Heart left ventricle (tissue), 16 donors: ENCODE data around the gene DEGS2. TPM values are rescaled to one million over a fixed set of nuclear protein-coding genes. Genes with fewer than 3 reads are reported as not detected.

Source experiments
- ATAC-seq, 4 donors: fragments of 200-7000 bp; cut with Tn5 transposase; one replicate each; pipeline ENCODE4 v1.9.1; 2020 to 2022; ENCODE audit warnings: moderate library complexity in 4 of 4, mild to moderate bottlenecking in 3 of 4, moderate number of reproducible peaks in 1 of 4
- DNase-seq, 5 donors: peaks; one replicate each; pipeline ENCODE4 v3.0.0-alpha.2; 2020
- H3K27ac ChIP-seq, 12 donors: fragments of 200-600 bp; sonication (generic) in 4 of 12; one replicate each; pipeline versions ENCODE4 v1.5.0 to v1.8.0; 2016 to 2022; ENCODE audit warnings: mild to moderate bottlenecking in 2 of 12
- H3K27me3 ChIP-seq, 9 donors: fragments of 200-600 bp; sonication (generic) in 2 of 9; one replicate each; pipeline versions ENCODE4 v1.5.1 to v1.8.0; 2016 to 2022; ENCODE audit warnings: mild to moderate bottlenecking in 3 of 9
- H3K36me3 ChIP-seq, 9 donors: fragments of 200-600 bp; sonication (generic) in 2 of 9; one replicate each; pipeline versions ENCODE4 v1.5.0 to v1.8.0; 2018 to 2022; ENCODE audit warnings: mild to moderate bottlenecking in 2 of 9
- H3K4me1 ChIP-seq, 12 donors: fragments of 200-600 bp; sonication (generic) in 4 of 12; one replicate each; pipeline versions ENCODE4 v1.5.0 to v1.8.0; 2016 to 2022; ENCODE audit warnings: mild to moderate bottlenecking in 3 of 12
- H3K4me3 ChIP-seq, 12 donors: fragments of 200-600 bp; sonication (generic) in 4 of 12; one replicate each; pipeline versions ENCODE4 v1.5.0 to v1.8.0; 2017 to 2022; ENCODE audit warnings: mild to moderate bottlenecking in 9 of 12, moderate library complexity in 4 of 12
- H3K9me3 ChIP-seq, 12 donors: fragments of 200-600 bp; sonication (generic) in 4 of 12; one replicate each; pipeline versions ENCODE4 v1.5.0 to v1.8.0; 2016 to 2022; ENCODE audit warnings: mild to moderate bottlenecking in 1 of 12
- POLR2A ChIP-seq, 2 donors: fragments of 450-650 bp; IDR thresholded peaks; one replicate each; pipeline ENCODE4 v1.6.1; 2017; ENCODE audit warnings: antibody characterized with exemption in 2 of 2, mild to moderate bottlenecking in 2 of 2, moderate library complexity in 2 of 2
- whole genome bisulfite sequencing, 4 donors: extraction: QIAGEN DNeasy Blood & Tissue Kit in 2 of 4; methylation state at CpG; one replicate each; pipeline versions ENCODE4 v1.1.5 to v1.1.7; 2013 to 2018; 5-methylcytosine and 5-hydroxymethylcytosine counted together
- intact Hi-C, 10 donors: fragments of 100-400 bp; cut with DNase I; formaldehyde crosslinking; loops; one replicate each; pipeline versions ENCODE4 v1.11.1 to v1.14.2; 2022
- polyA plus RNA-seq, 2 donors: library from polyadenylated mRNA; stranded (reverse); fragments of 200-250 nt; gene quantifications; one replicate each; pipeline ENCODE4 v1.2.3, GENCODE V29; 2013
- total RNA-seq, 9 donors: library from RNA; depleted of rRNA in 2 of 9; stranded (reverse); fragments of >200 nt in 2 of 9; fragmentation: NEBNext Ultra II Directional in 3 of 9; extraction: Animal tissue kit (Norgen Biotek cat#: 25700) in 3 of 9; gene quantifications; one replicate each; pipeline versions ENCODE4 v1.1.0 to v1.2.4, GENCODE V29; 2016 to 2023
- TF ChIP-seq, protein P1 (sequence below), 12 donors: fragments of 200-600 bp; sonication (generic) in 4 of 12; IDR thresholded peaks; one replicate each; pipeline versions ENCODE4 v1.5.0 to v1.8.0; 2018 to 2022; ENCODE audit warnings: antibody characterized with exemption in 12 of 12, mild to moderate bottlenecking in 5 of 12
- donor health status: ischemic (EF 13 %, LVEDD 7.1; RV severe dilation, severe dysfunction).
- donor health status: healthy with polysubstance abuse.
- donor health status: DM: no; HTN: yes; CAD: no.
- donor health status: DM: no; HTN: no; CAD: no.
- donor health status: ischemic (EF 25% LVEDD 6.9; RV normal size, moderate dysfunction).
- donor health status: ischemic (EF 25% LVEDD 5.7; RV mildly dilated, moderate dysfunction).
- donor health status: healthy.
- donor health status: DM: yes; HTN: yes; CAD: no.
- donor health status: ischemic (EF 35%, LVEDD 5.7; RV mildly dilated, moderate dysfunction).
- donor health status: nonischemic (EF 11% LVEDD 7.7; RV severe dilation, severe dysfunction).
- donor health status: DM: yes; HTN: yes; CAD: no.
- donor health status: PGD.
- donor health status: ischemic (EF 29% LVEDD 5.4; RV normal size, mild dysfunction).
- donor health status: nonischemic (EF 23%, LVEDD 6.1; RV moderate dilation, normal function).

Gene DEGS2
- total and polyA plus RNA-seq, 11 donors, result 0.08 to 0.48 (median 0.30) TPM; not detected in 7

DNA sequence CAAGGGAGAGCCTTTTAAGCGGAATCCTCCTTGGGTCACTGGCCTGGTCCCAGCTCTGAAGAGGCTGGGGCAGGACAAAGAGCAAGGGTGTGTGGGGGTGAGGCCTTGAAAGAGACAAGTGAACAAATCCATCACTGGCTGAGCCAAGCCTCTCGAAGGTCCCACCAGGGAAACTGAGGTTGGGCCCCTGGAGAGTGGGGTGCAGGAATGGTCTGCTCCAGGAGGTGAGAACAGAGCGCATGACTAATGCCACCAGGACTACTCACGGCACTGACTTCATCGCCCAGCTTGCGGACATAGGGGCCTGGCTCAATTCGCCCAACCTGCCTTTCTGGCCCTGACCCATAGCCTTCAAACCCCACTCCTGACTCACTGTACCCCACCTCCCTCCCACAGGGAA lies 19.2 kb upstream of the DEGS2 start:
- Histone ChIP-seq H3K36me3 (no peaks in the 10 kb centered on the region), H3K4me1 (no peaks in the 10 kb centered on the region), H3K4me3 (no peak overlapping the region), H3K27me3 (no peaks in the 10 kb centered on the region), H3K27ac (no peak overlapping the region), H3K9me3 (no peaks in the 10 kb centered on the region)
- intact Hi-C loops, result no loop called here
- no peak for ATAC-seq
- no peak for TF ChIP-seq POLR2A (IDR thresholded peaks at IDR 0.05)
- TF ChIP-seq, protein P1, sequence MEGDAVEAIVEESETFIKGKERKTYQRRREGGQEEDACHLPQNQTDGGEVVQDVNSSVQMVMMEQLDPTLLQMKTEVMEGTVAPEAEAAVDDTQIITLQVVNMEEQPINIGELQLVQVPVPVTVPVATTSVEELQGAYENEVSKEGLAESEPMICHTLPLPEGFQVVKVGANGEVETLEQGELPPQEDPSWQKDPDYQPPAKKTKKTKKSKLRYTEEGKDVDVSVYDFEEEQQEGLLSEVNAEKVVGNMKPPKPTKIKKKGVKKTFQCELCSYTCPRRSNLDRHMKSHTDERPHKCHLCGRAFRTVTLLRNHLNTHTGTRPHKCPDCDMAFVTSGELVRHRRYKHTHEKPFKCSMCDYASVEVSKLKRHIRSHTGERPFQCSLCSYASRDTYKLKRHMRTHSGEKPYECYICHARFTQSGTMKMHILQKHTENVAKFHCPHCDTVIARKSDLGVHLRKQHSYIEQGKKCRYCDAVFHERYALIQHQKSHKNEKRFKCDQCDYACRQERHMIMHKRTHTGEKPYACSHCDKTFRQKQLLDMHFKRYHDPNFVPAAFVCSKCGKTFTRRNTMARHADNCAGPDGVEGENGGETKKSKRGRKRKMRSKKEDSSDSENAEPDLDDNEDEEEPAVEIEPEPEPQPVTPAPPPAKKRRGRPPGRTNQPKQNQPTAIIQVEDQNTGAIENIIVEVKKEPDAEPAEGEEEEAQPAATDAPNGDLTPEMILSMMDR (IDR thresholded peaks at IDR 0.05), result no peak
- WGBS, 4 donors, result 92 to 97% (median 96%) methylated on average over 7 of the region's 7 CpGs
- no peak for DNase-seq

DNA sequence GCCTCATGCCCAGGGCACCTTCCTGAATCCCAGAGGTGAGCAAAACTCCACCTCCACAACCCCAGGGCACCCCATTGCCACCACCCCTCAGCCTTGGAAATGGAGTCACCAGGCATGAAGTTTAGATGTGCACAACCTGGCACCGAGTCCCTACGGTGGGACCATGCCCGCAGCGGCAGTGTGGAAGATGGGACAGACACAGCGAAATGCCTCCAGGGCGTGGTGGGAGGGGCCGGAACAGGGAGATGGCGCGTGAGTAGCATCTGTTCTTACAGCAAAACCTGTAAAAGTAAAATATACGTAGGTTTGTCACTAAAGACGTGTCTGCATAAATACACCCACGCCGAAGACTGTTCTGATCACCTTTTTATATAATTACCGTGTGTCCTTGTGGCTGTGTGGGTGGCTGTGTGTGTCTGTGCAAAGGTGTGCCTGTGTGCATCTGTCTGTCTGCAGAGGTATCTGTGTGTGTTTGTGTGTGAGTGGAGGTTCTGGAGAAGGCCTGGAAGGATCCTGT lies 17.4 kb upstream of the DEGS2 start:
- TF ChIP-seq, protein P1 (IDR thresholded peaks at IDR 0.05), result no peak
- TF ChIP-seq POLR2A (IDR thresholded peaks at IDR 0.05), result no peak
- DNase-seq, result no peak
- Histone ChIP-seq H3K27me3 (no peaks in the 10 kb centered on the region), H3K4me1 (no peaks in the 10 kb centered on the region), H3K36me3 (no peaks in the 10 kb centered on the region), H3K9me3 (no peaks in the 10 kb centered on the region), H3K4me3 (no peak overlapping the region), H3K27ac (no peak overlapping the region)
- ATAC-seq, result no peak
- WGBS, 4 donors, result 93 to 97% (median 95%) methylated on average over 14 of the region's 14 CpGs
- intact Hi-C loops, result no loop called here

DNA sequence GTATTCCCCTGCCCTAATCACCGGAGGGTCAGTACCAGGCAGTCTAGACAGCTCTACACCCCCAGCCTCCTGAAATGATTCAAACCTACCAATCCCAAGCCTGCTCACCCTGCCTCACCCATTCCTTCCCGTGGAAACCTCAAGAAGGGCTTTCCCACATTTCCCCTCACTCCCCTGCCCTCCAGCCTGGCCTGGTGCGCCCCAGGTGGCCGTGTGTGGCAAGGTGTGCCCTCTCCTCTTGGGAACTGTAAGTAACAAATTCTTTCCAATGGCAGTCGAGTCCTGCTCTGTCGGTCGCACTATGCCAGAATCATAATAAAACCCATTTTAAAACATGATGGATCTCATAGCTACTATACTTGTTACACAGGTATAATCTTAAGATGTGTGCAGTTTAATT lies 13.9 kb upstream of the DEGS2 start:
- no peak for TF ChIP-seq POLR2A (IDR thresholded peaks at IDR 0.05)
- TF ChIP-seq, protein P1 (IDR thresholded peaks at IDR 0.05), result no peak
- no peak for DNase-seq
- Histone ChIP-seq H3K27me3 (peaks cover 0 to 6% (median 0%) of the 10 kb centered on the region in 9 donors), H3K4me1 (peaks cover 0 to 3% (median 0%) of the 10 kb centered on the region in 12 donors), H3K36me3 (no peaks in the 10 kb centered on the region), H3K4me3 (no peak overlapping the region), H3K27ac (no peak overlapping the region), H3K9me3 (no peaks in the 10 kb centered on the region)
- intact Hi-C loops, result no loop called here
- WGBS, 4 donors, result 62 to 87% (median 68%) methylated on average over 7 of the region's 7 CpGs
- no peak for ATAC-seq

DNA sequence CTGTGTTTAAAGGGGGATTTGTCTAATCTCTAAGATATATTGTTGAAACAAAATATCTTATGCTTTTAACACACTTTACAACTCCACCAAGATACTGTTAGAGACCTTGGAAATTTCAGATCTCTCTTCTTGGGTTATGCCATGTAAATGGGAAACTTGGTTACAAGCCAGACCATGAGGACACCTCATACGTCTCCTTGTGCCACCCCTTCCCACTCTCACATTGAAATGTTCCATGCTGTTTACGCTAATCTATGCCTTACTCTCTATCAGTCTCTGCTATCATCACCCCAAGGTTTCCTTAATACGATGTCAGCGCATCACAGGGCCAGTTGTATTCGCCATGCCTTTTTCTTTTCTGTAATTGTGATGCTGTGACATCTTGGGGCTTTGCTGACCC lies 13.4 kb upstream of the DEGS2 start:
- no peak overlapping the region for H3K27ac ChIP-seq
- no peak for DNase-seq
- H3K27me3 ChIP-seq, result peaks cover 0 to 6% (median 0%) of the 10 kb centered on the region in 9 donors
- H3K36me3 ChIP-seq, result no peaks in the 10 kb centered on the region
- ATAC-seq, result no peak
- 67 to 81% (median 74%) methylated on average over 5 of the region's 5 CpGs for WGBS, 4 donors
- H3K4me3 ChIP-seq, result no peak overlapping the region
- TF ChIP-seq, protein P1 (IDR thresholded peaks at IDR 0.05), result no peak
- TF ChIP-seq POLR2A (IDR thresholded peaks at IDR 0.05), result no peak
- H3K9me3 ChIP-seq, result no peaks in the 10 kb centered on the region
- intact Hi-C loops, result no loop called here
- peaks cover 0 to 3% (median 0%) of the 10 kb centered on the region in 12 donors for H3K4me1 ChIP-seq
